PC-9 (cell line): ENCODE measurements around the gene TAOK1. TPM values are rescaled to one million over a fixed set of nuclear protein-coding genes. Genes with fewer than 3 reads are reported as not detected.

Source experiments
- BruUV-seq: library from RNA; stranded (reverse); fragments of 400-500 nt; replicated peaks from 2 replicates; lab custom pipeline; 2021; lab: Mats Ljungman, UMichigan
- CTCF ChIA-PET: fragments of 300-600 bp; sonication (Branson Sonifier 250); formaldehyde crosslinking; loops from one replicate; lab custom pipeline; 2022; ENCODE audit warnings: antibody characterized with exemption; lab: Charles Lee
- POLR2A ChIA-PET: fragments of 300-600 bp; sonication (Branson Sonifier 250); formaldehyde crosslinking; loops from one replicate; lab custom pipeline; 2022; ENCODE audit warnings: antibody characterized with exemption; ENCODE audit not compliant: unreplicated experiment; lab: Charles Lee
- DNase-seq, 2 experiments: peaks; one replicate each; pipeline versions ENCODE4 v3.0.0 to v3.0.0-alpha.2; 2015 to 2022; ENCODE audit warnings: mixed read lengths in 1 of 2
- H2AFZ ChIP-seq: fragments of 200-600 bp; sonication (generic); 2 replicates; pipeline ENCODE4 v1.8.1; 2017; ENCODE audit warnings: antibody characterized with exemption
- H3F3A ChIP-seq: fragments of 200-600 bp; sonication (generic); 2 replicates; pipeline ENCODE4 v1.8.1; 2017; ENCODE audit warnings: antibody characterized with exemption, mild to moderate bottlenecking, low read depth; ENCODE audit not compliant: insufficient read depth
- H3K27ac ChIP-seq: fragments of 200-600 bp; sonication (generic); 2 replicates; pipeline ENCODE4 v1.6.1; 2016; ENCODE audit warnings: mixed run types
- H3K27me3 ChIP-seq: fragments of 200-600 bp; sonication (generic); 2 replicates; pipeline ENCODE4 v1.6.1; 2016; ENCODE audit warnings: low read depth, mixed run types; ENCODE audit not compliant: insufficient read depth
- H3K36me3 ChIP-seq: fragments of 200-600 bp; sonication (generic); 2 replicates; pipeline ENCODE4 v1.6.1; 2016; ENCODE audit warnings: low read depth, mixed run types
- H3K4me1 ChIP-seq: fragments of 200-600 bp; sonication (generic); replicated peaks from 2 replicates; pipeline ENCODE4 v1.6.1; 2016; ENCODE audit warnings: mixed run types; ENCODE audit not compliant: insufficient read depth
- H3K4me2 ChIP-seq: fragments of 200-600 bp; sonication (generic); 2 replicates; pipeline ENCODE4 v1.6.1; 2017; ENCODE audit warnings: mixed run types
- H3K4me3 ChIP-seq: fragments of 200-600 bp; sonication (generic); 2 replicates; pipeline ENCODE4 v1.6.1; 2016; ENCODE audit warnings: mixed run types
- H3K79me2 ChIP-seq: fragments of 200-600 bp; sonication (generic); 2 replicates; pipeline ENCODE4 v1.6.1; 2017; ENCODE audit warnings: low read depth, mixed run types
- H3K9me2 ChIP-seq: fragments of 200-600 bp; sonication (generic); 2 replicates; pipeline ENCODE4 v1.8.1; 2017; ENCODE audit warnings: mild to moderate bottlenecking; ENCODE audit not compliant: insufficient read depth
- H3K9me3 ChIP-seq: fragments of 200-600 bp; sonication (generic); 2 replicates; pipeline ENCODE4 v1.8.1; 2016; ENCODE audit warnings: low read depth; ENCODE audit not compliant: insufficient read depth
- H4K20me1 ChIP-seq: fragments of 200-600 bp; sonication (generic); 2 replicates; pipeline ENCODE4 v1.8.1; 2017; ENCODE audit not compliant: insufficient read depth
- CTCF ChIP-seq: fragments of 200-600 bp; sonication (generic); conservative IDR thresholded peaks from 2 replicates; pipeline ENCODE4 v1.6.1; 2017; ENCODE audit warnings: mixed run types, antibody characterized with exemption, mild to moderate bottlenecking, moderate library complexity
- EZH2 ChIP-seq: fragments of 200-600 bp; sonication (generic); IDR thresholded peaks from 2 replicates; pipeline ENCODE4 v1.8.0; 2017; ENCODE audit warnings: antibody characterized with exemption, low read depth
- intact Hi-C: fragments of 100-400 bp; cut with micrococcal nuclease; formaldehyde crosslinking; loops from one replicate; pipeline ENCODE4 v1.10.0; 2022; ENCODE audit not compliant: unreplicated experiment
- total RNA-seq: library from RNA; stranded (reverse); gene quantifications from 2 replicates; pipeline ENCODE4 v1.2.3, GENCODE V29; 2021

Gene TAOK1
- total RNA-seq, 1 experiment from 2014 or later: 51.1 TPM

- Histone ChIP-seq H4K20me1 (peaks cover 35% of the 10 kb centered on the region), H3K79me2 (peaks cover 82% of the 10 kb centered on the region), H3K27ac (peak overlapping the region; percentile 18; the same call in 1 of the 2 replicates), H3K36me3 (no peaks in the 10 kb centered on the region), H3K4me2 (no peak overlapping the region), H3K4me3 (no peak overlapping the region), H3F3A (peaks cover 13% of the 10 kb centered on the region; the same call in 1 of the 2 replicates), H3K9me3 (no peaks in the 10 kb centered on the region), H3K27me3 (no peaks in the 10 kb centered on the region), H2AFZ (no peak overlapping the region), H3K4me1 (peaks cover 14% of the 10 kb centered on the region; the same call in 1 of the 2 replicates), H3K9me2 (no peaks in the 10 kb centered on the region)
- ChIA-PET CTCF (interaction anchor here (0.6 kb wide), 1 partner anchor 334 kb away, joined by 8 read pairs; no protein-coding TSS in a partner anchor), POLR2A (no interaction called here)
- DNase-seq: no peak
- no TSS peak for BruUV-seq
- TF ChIP-seq CTCF: no peak
- intact Hi-C loops: no loop called here
Observed at GRCh38 chr17:29444589-29444988, 54.4 kb downstream of the TAOK1 start.

DNA sequence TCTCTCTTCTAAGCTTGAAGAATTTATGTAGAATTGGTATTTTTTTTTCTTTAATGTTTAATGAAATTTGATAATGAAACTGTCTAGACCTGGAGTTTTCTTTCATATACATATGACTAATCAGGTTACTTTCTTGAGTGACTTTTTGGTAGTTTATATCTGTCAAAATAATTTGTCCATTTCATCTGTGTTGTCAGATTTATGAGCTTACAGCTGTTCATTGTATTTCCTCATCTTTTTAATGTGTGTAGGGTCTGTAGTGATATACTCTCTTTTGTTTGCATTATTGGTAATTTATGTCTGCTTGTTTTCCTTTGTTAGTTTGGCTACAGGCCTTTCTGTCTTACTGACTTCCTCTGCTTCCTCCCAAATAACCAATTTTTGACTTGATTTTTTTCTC lies 55.7 kb downstream of the TAOK1 start:
- TF ChIP-seq CTCF (no peak), EZH2 (no peak)
- Histone ChIP-seq H3K9me3 (no peaks in the 10 kb centered on the region), H3K36me3 (no peaks in the 10 kb centered on the region), H3K27ac (peak overlapping the region; percentile 16; the same call in 1 of the 2 replicates), H3K4me3 (no peak overlapping the region), H3K4me2 (no peak overlapping the region), H4K20me1 (peaks cover 39% of the 10 kb centered on the region), H3K4me1 (peaks cover 14% of the 10 kb centered on the region; the same call in 1 of the 2 replicates), H3K79me2 (peaks cover 86% of the 10 kb centered on the region), H2AFZ (no peak overlapping the region), H3K9me2 (no peaks in the 10 kb centered on the region), H3F3A (peaks cover 17% of the 10 kb centered on the region; the same call in 1 of the 2 replicates), H3K27me3 (no peaks in the 10 kb centered on the region)
- BruUV-seq: no TSS peak
- DNase-seq: no peak
- intact Hi-C loops: loop anchor here (5.0 kb wide), 1 partner anchor 39 kb away; no protein-coding TSS in a partner anchor
- ChIA-PET CTCF (no interaction called here), POLR2A (no interaction called here)

- Histone ChIP-seq H3K9me3 (no peaks in the 10 kb centered on the region), H4K20me1 (peaks cover 24% of the 10 kb centered on the region), H3K27ac (no peak overlapping the region), H3F3A (peaks cover 12% of the 10 kb centered on the region; the same call in 1 of the 2 replicates), H3K9me2 (no peaks in the 10 kb centered on the region), H3K79me2 (peaks cover 56% of the 10 kb centered on the region), H3K36me3 (peaks cover 5% of the 10 kb centered on the region; the same call in 1 of the 2 replicates), H3K4me3 (no peak overlapping the region), H3K27me3 (no peaks in the 10 kb centered on the region), H3K4me1 (peaks cover 4% of the 10 kb centered on the region; the same call in 1 of the 2 replicates), H3K4me2 (no peak overlapping the region), H2AFZ (no peak overlapping the region)
- no peak for DNase-seq
- ChIA-PET CTCF (no interaction called here), POLR2A (no interaction called here)
- intact Hi-C loops: loop anchor here (5.0 kb wide), 1 partner anchor 43 kb away; no protein-coding TSS in a partner anchor
- TF ChIP-seq EZH2 (no peak), CTCF (no peak)
- BruUV-seq: no TSS peak
Observed at GRCh38 chr17:29449865-29450671, 59.9 kb downstream of the TAOK1 start.
